Measurements from ENCODE around the gene ALKBH6.
"Not testable (repeated sequence)": the region's sequence is repeated elsewhere in the genome, so short reads cannot be mapped to it uniquely, and the experiment has no call there.

ALKBH6 gene

DNA sequence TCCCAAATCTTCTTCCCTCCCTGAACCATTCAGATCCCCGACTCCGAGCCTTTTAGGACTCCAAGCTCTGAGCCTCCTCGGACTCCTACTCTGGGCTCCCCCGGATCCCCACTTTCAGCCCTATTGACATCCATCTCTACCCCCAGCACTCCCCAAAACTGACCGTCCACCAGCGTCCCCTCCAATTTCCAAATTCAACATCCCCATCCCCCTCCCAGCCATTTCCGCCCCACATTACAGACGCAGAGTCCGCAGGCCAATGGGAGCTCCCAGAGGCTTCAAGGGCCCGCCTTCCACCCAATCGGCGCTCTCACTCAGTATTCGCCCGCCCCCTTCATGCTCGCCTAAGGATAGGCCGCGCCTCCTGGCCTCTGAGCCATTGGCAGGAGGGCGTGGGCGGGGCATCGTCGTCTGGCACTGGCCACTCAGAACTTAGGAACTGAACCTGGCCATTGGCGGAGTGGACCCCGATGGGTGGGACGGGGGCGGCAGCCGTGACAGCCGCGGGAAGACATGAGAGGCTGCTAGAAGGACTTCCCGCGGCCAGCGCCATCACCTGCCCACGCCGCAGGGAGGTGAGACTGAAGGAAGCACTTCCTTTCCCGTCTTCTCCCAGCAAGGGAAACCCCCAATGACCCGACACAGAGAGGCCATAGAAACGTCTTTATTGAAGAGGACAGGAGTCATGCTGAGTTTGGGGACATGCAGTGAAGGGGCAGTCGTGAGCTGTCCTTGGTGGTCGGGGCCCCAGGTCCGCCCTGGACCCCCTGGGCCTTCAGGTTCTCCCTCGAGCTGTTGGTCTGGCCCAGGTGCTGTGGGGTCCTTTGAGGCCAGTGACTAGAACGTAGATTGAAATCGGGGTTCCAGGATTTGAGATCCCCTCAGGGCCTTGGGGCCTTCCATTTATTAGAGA lies at the start of gene ALKBH6:
ALKBH6 (minus strand) TSS at position 202 of the 913 bp plus-strand sequence. CDS start 816 bp downstream, outside the sequence.
- peak; percentile 82 to 99 for DNase-seq

DNA sequence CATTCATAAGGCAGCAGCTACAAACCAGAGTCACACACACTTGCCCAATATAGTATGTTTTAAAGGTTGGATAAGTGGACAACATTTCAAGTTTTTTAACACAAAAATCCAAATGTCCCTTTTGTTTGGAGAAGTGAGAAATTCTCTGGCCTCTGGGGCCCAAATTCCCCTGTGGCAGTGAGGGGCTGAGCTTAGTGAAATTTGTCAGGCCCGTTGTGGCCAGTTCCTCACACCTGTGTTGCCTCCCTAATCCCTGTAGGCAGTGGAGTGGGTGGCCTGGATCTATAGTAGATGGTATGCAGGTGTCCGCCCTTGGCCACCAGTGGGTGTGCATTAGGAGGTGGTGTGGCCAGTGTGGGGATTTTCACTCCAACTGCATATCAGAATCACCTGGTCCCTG lies 47.4 kb upstream of the ALKBH6 start:
- no peak for DNase-seq

DNA sequence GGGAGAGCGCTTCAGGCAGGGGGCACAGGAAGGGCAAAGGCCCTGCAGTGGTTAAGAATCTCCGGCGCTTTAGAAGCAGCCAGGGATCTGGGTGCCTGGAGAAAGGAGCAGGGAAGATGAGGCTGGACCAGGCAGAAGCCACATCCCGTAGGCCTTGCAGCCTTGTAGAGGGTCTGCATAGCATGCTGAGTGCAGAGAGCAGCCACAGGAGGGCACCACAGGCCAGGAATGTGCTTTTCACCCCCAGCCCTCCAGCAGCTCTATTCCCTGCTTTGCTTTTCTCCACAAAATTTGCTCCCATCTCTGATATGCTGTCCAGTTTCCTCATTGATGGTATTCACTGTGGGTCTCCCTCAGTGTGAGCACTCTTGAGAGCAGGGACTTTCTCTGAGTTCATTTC lies 46.4 kb upstream of the ALKBH6 start:
- no peak for DNase-seq

DNA sequence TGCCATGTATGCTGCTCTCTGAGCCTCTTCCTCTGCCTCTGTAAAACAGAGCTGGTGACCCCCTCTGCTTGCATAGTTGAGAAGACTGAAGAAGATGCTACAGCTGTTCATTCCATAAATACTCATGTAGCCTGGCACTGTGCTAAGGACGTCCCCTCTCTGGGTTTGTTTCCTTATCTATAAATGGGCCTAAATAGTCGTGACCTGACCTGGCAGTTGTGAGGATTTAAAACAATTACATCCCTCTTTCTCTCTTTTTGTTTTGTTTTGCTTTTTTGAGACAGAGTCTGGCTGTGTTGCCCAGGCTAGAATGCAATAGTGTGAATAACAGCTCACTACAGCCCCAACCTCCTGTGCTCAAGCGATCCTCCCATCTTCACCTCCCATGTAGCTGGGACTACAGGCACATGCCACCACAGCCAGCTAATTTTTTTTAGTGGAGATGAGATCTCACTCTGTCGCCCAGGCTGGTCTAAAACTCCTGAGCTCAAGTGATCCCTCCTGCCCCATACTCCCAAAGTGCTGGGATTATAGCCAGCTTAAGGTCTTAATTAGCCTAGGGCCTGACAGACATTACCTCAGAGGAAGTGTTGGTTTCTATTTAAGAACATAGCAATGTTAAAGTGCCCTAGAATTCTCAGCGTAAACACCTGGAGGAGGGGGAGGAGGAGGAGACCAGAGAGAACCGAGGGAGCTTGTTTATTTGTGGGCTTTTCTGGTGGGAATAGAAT lies 45.3 kb upstream of the ALKBH6 start:
- no peak for DNase-seq

DNA sequence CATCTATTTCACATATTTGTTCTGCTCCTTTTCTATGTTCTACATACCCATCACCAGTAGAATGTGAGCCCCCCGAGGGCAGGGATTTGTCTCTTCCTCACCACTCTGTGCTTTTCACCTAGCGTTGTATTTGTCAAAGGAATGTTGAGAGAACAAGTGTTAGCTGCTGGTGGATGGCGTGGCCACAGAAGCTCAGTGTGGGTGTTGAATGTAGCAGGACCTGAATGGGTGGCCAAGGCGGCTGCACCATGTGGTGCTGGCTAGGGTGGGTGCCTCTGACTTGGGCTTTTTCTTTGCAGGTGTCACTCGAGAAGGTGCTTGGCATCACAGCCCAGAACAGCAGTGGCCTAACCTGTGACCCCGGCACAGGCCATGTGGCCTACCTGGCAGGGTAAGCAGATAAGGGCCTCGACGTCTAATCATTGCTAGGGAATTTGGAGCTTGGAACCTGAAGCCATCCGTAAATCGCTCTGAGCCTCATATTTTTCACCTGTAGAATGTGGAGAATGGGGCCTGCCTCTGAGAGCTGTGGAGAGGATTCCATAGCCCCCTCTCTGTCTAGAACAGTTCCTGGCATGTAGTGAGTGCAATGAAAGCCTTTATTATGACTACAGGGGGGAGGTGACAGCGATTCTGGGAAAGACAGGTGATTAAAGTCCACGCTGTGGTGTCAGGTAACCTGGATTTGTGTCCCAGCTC lies 44.6 kb upstream of the ALKBH6 start:
- DNase-seq, result no peak

DNA sequence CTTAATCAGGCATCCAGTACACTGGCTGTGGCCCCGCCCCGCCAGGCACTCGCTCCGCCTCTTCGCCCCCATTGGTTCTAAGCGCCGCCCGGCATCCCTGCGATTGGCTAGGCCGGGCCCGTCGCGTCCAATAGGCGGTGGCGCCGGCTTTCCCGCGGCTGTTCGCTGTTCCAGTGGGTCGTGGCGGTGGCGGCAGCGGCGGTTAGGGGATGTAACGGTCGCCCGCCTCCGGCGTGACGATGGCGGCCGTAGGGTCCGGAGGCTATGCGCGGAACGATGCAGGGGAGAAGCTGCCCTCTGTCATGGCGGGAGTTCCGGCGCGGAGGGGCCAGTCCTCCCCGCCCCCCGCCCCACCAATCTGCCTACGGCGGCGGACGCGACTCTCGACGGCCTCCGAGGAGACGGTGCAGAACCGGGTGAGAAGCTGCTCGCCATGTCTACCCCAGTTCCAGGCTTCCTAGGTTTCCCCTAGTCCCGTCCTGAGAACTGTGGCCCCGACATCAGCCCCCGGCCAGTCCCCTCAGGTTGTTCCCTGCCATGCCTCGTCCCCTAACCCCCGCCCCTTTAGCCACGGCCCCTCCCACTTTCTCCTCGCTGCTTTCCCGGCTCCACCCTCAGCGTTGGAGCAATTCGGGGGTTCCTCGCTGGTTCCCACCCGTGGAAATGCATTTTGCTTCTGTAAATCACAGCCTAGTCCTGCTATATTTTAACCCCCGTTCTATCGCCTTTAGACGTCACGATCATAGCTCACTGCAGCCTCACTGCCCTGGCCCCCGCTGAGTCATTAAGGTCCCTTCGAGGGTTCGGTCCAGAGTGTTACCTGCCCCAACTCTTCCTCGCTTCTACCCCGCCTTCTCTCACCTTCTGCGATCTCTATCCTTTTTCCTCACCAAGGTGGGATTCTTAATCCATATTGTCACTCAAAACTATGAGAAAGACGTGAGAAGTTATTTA lies 41.0 kb upstream of the ALKBH6 start, which contains the start of gene WDR62:
WDR62 (plus strand) TSS at position 165 of the 954 bp plus-strand sequence; CDS start at position 240, 75 bp downstream.
- peak; percentile 28 to 96 for DNase-seq

DNA sequence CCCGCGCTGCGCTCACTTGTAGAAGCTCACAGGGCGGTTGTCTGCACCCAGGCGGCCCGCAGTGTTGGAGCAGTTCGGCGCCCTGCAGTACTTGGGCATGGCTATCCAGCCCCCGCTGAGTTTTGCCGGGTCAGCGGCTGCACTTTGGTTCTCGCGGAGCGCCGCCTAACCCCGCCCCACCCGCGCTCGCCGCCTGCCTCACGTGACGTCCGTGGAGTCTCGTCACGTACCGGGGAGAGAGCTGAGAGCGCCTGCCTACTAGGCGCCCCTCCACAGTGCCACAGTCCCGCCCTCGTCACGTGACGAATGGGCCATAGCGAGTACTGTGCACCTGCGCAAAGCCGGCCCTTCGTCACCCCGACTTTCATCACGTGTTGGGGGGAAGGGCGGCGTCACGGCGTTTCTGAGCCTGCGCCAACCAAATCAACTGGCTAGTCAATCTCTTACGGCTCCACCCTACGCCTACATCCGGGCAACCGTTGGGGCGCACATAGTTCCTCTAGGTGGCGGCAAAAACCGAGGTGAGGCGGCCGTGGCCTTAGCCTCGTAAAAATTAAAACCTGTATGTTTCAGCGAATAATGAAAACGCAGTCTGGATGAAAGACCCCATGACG lies 40.2 kb upstream of the ALKBH6 start, which contains the start of gene THAP8:
THAP8 (minus strand) TSS at position 167 of the 614 bp plus-strand sequence; CDS start at position 99, 68 bp downstream.
- DNase-seq, result peak; percentile 97

DNA sequence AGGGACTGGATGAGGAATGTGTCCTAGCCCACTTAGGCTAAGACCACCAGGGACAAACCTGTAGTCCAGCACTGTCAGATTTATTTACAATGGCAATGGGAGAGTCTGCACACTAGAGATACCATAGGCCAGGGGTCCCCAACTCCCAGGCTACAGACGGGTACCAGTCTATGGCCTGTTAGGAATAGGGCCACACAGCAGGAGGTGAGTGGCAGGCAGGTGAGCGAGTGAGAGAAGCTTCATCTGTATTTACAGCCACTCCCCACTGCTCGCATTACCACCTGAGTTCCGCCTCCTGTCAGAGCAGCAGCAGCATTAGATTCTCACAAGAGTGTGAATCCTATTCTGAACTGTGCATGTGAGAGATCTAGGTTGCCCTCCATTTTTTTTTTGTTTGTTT lies 37.6 kb upstream of the ALKBH6 start:
- DNase-seq, result no peak

DNA sequence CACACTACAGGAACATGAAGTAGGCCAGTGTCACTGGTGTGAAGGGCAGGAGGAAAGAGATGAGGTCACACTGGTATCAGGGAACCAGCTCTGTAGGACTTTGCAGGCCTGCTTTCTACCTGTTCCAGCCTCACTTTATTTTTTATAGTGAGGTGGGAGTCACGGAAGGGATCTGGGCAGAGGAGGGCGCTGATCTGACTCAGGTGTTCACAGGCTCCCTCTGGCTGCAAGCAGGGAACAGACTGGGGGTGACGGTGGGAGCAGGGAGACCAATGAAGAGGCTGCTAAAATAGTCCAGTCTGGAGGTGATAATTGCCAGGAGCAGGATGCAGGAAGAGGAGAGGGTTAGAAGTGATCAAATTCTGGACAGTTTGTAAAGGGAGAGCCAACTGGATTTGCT lies 37.2 kb upstream of the ALKBH6 start:
- DNase-seq, result no peak

DNA sequence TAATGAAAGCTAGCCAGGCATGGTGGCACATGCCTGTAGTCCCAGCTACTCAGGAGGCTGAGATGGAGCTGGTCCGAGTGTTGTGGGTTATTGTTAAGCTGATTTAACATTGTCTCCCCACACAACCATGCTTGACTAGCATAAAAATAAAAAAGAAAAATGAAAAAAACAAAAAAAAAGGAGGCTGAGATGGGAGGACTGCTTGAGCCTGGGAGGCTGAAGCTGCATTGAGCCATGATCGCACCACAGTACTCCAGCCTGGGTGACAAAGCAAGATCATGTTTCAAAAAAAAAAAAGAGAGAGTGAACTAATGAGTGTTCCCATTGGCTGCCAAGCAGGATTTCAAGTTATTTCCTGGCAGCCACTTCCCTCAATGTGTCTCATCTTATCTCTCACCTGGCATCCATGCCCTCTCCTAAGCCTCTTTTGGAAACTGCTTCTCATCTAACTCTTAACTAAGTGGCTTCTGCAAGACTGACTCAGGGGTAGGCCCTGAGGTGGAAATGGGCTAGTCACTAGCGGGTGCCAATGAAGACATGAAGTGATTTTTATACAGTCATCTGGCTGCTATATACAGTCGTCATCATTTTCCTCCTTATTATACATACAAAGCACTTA lies 35.2 kb upstream of the ALKBH6 start:
- DNase-seq, result no peak

DNA sequence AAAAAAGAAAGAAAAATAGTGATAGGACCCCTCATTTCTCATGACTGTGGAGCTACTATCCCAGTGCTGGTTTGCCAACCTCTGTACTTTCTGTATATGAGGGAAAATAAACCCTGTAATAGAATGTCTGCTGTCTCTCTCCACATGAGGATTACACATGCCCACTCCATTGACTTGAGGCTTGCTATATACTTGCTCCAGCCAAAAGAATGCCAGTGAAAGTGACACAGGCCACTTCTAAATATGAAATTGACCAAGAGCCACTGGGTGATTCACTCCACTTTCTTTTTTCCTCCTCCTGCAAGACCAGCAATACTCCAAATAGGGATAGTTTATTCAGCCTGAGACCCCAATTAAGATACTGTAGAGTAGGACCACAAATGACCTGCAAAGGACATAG lies 33.8 kb upstream of the ALKBH6 start:
- no peak for DNase-seq

DNA sequence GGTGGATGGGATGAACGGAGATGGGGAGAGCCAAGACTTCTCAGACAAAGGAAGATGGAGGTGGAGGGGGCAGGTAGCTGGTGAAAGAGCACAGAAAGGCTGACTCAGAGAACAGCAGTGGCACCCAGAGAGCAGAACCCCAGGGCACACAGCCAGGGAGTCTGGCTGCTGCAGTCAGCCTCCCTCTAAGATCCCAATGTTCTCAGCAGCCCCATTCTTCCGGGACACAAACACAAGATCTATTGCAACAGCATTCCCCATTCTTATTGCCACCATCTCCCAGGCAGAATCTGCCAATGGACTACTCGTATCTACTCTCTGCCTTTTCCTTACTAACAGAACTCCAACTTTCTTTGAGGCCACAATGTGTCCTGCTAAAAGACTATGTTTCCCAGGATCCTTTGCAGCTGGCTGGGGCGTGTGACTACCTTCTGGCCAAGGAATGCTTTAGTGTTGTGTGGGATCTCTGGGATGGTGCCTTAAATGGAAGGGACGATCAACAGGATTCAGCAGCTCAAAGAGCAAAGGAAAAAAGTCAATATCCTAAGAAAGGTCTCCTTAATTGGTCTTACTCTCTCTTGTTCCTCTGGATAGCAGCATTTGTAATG lies 32.5 kb upstream of the ALKBH6 start:
- DNase-seq, result no peak

DNA sequence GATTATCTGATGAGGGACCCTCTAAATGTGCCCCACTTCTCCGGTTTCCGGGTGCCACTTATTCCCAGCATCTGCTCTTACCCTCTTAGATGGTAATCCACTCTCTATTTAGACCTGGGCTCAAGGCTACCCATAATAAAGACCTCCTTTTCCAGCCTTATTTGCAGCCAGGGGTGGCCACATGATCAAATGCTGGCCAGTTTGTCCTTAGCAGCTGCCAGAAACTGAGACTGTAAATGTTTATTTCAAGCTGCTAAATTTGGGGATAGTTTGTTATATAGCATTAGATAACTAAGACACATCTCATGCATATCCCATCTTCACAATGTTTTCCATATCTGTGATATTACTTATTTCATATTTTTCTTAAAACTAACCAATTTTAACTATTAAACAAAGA lies 29.9 kb upstream of the ALKBH6 start:
- DNase-seq, result no peak

DNA sequence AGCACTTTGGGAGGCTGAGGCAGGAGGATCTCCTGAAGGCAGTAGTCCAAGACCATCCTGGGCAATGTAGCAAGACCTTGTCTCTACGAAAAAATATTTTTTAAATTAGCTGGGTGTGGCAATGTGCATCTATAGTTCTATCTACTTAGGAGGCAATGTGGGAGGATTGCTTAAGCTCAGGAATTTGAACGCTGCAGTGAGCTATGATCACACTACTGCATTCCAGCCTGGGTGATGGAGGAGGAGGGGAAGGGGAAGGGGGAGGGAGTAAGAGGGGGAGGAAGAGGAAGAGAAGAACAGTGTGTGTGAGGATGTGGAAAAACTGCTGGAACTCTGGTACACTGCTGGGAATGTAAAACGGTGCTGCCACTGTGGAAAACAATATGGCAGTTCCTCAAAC lies 27.8 kb upstream of the ALKBH6 start:
- no peak for DNase-seq

DNA sequence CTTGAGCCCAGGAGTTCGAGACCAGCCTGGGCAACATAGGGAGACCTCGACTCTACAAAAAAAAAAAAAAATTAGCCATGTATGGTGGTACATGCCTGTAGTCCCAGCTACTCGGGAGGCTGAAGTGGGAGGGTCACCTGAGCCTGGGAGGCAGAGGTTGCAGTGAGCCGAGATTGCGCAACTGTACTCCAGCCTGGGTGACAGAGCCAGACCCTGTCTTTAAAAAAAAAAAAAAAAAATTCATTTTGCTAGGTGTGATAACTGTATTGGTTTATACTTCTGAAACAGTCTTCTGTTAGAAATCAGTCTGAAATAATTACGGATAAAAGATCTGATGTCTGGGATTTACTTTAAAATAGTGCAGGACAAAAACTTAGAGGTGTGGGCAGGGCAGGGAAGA lies 27.1 kb upstream of the ALKBH6 start:
- DNase-seq, result not testable (repeated sequence)

DNA sequence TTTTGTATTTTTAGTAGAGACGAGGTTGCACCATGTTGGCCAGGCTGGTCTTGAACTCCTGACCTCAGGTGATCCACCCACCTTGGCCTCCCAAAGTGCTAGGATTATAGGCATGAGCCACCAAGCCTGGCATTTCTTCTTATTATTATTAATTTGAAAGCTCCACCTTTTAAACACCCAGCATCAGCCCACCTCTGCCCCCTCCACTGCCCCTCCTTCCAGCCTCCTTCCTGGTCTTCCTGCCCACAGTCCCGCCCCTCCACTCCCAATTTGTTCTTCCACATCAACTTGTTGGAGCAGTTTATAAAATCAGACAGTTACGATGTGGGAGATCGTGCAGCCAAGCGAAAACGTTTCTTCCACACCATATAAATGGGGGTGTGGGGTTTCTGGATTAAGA lies 26.5 kb upstream of the ALKBH6 start:
- no peak for DNase-seq

DNA sequence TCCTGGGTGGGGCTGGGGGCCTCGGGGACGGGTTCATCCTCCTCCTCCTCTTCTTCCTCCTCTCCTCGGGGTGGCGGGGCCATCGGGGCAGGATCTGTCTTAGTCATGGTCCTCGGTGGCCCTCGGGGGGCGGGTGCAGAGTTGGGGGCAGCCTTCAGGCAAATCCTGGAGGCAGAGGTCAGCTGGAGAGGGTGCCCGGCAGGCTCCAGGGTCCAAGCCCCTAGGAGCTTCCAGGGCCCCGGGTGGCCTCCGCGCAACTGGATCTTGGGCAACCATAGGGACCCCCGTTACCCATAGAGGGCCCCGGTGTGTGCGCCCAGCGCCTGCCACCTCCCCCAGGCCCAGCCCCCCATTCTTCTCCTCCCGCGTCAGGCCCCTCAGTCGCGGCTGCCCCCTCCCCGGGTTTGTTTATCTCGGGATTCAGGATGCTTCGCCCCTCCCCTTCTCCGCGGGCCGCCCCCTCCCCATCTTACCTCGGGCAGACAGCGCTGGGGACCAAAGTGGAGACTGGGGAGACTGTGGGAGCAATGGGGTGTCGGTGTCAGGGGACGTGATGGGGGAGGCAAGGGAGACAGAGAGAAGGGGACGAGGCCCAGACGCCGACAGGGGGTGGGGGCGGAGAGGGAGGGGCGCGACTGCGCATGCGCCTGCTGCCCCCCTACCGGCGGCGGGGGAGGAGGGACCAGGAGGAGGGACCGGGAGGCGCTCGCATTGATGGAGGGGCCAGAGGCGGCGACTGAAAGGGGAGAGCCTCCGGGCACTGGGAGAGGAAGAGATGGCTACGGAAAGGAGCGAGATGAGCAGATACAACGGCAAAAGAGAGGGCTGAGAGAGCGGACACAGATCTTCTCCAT lies 18.5 kb upstream of the ALKBH6 start, which contains the start of gene CLIP3:
CLIP3 (minus strand) TSS at position 623 of the 854 bp plus-strand sequence; CDS start at position 107, 516 bp downstream.
- peak in 1 of 2 donors; percentile 57 for DNase-seq

DNA sequence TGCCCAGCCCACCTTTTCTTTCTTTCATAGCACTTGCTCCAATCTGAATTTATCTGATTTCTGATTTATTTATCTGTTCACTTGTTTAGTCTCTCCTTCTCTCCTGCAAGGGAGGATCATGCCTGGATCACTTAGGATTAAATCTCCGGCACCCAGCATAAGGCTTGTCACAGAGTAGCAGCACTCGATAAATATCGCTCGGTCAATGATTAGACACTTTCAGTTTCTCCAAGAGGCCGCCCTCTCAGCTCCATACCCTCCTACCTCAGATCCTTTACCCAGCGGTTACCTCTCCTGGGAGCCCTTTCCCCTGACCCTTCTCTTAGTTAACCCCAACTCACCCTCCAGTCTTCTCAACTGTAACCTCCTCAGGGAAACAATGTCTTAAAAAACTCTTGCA lies 17.3 kb upstream of the ALKBH6 start:
- no peak for DNase-seq
